MM.1S (cell line): Measurements from ENCODE around the gene MCF2L2.

ENCODE experiments used
- DNase-seq: peaks from one replicate; pipeline ENCODE4 v3.0.0-alpha.2; 2015
- H2AFZ ChIP-seq: fragments of 300-600 bp; sonication (generic); 2 replicates; pipeline ENCODE4 v1.6.0; 2016; ENCODE audit warnings: antibody characterized with exemption, low read length
- H3F3A ChIP-seq: fragments of 300-600 bp; sonication (generic); 2 replicates; pipeline ENCODE4 v1.6.1; 2016; ENCODE audit warnings: mild to moderate bottlenecking, antibody characterized with exemption, low read length, moderate library complexity, mixed read lengths; ENCODE audit not compliant: insufficient read depth
- H3K27ac ChIP-seq: fragments of 300-600 bp; sonication (generic); 2 replicates; pipeline ENCODE4 v1.5.1; 2016; ENCODE audit warnings: mild to moderate bottlenecking, low read length
- H3K27me3 ChIP-seq: fragments of 300-600 bp; sonication (generic); replicated peaks from 2 replicates; pipeline ENCODE4 v1.6.0; 2016; ENCODE audit warnings: low read length; ENCODE audit not compliant: insufficient read depth
- H3K36me3 ChIP-seq: fragments of 300-600 bp; sonication (generic); replicated peaks from 2 replicates; pipeline ENCODE4 v1.6.1; 2016; ENCODE audit warnings: mild to moderate bottlenecking, low read length, mixed read lengths; ENCODE audit not compliant: insufficient read depth
- H3K4me1 ChIP-seq: fragments of 300-600 bp; sonication (generic); 2 replicates; pipeline ENCODE4 v1.6.1; 2016; ENCODE audit warnings: low read length, mixed read lengths
- H3K4me2 ChIP-seq: fragments of 300-600 bp; sonication (generic); 2 replicates; pipeline ENCODE4 v1.6.0; 2016; ENCODE audit warnings: low read depth, low read length
- H3K4me3 ChIP-seq: fragments of 300-600 bp; sonication (generic); 2 replicates; pipeline ENCODE4 v1.5.1; 2016; ENCODE audit warnings: low read length, mixed read lengths
- H3K79me2 ChIP-seq: fragments of 300-600 bp; sonication (generic); 2 replicates; pipeline ENCODE4 v1.6.1; 2016; ENCODE audit warnings: mixed run types, low read length, mixed read lengths
- H3K9ac ChIP-seq: fragments of 300-600 bp; sonication (generic); 2 replicates; pipeline ENCODE4 v1.6.1; 2016; ENCODE audit warnings: low read length, mixed read lengths
- H3K9me2 ChIP-seq: fragments of 300-600 bp; sonication (generic); replicated peaks from 2 replicates; pipeline ENCODE4 v1.6.1; 2016; ENCODE audit warnings: mild to moderate bottlenecking, low read length, mixed read lengths; ENCODE audit not compliant: insufficient read depth
- H3K9me3 ChIP-seq: fragments of 300-600 bp; sonication (generic); replicated peaks from 2 replicates; pipeline ENCODE4 v1.6.1; 2016; ENCODE audit warnings: mild to moderate bottlenecking, low read length, mixed read lengths; ENCODE audit not compliant: insufficient read depth
- H4K20me1 ChIP-seq: fragments of 300-600 bp; sonication (generic); 2 replicates; pipeline ENCODE4 v1.6.1; 2016; ENCODE audit warnings: mild to moderate bottlenecking, low read length, moderate library complexity, mixed read lengths; ENCODE audit not compliant: insufficient read depth
- CTCF ChIP-seq: fragments of 300-600 bp; sonication (generic); IDR thresholded peaks from 2 replicates; pipeline ENCODE4 v1.5.1; 2016; ENCODE audit warnings: antibody characterized with exemption, low read length, mixed read lengths
- EZH2 ChIP-seq: fragments of 300-600 bp; sonication (generic); optimal IDR thresholded peaks from 2 replicates; pipeline ENCODE3; 2017; ENCODE audit warnings: low read depth, mild to moderate bottlenecking, antibody characterized with exemption, low read length, mixed read lengths
- EZH2phosphoT487 ChIP-seq: fragments of 300-600 bp; sonication (generic); IDR thresholded peaks from 2 replicates; pipeline ENCODE4 v1.6.1; 2018; ENCODE audit warnings: antibody characterized with exemption, low read length

MCF2L2 gene

DNA sequence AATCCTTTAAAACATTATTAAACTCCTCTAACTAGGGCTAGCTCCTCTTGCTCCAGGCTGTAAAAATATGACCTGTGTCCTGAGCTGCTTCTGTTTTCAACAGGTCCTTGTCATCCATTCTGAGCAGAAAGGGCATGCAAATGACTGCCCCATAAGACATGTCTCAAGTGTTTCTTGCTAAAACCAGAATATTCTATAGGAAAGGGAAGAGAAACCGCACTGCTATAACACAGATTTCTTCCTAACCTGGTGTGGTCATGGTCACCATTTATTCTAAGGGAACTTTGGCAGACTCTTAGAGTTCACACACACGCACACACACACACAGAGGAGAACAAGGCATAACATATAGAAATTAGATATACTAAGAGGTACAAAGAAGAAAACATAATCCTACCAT lies 209.6 kb downstream of the MCF2L2 start:
- no peak for DNase-seq
- H3K4me2 ChIP-seq: no peak overlapping the region
- H3K9me2 ChIP-seq: no peaks in the 10 kb centered on the region
- H2AFZ ChIP-seq: no peak overlapping the region
- no peaks in the 10 kb centered on the region for H4K20me1 ChIP-seq
- no peaks in the 10 kb centered on the region for H3K4me1 ChIP-seq
- TF ChIP-seq EZH2 (no peak), CTCF (no peak), EZH2phosphoT487 (no peak)
- H3K9me3 ChIP-seq: no peaks in the 10 kb centered on the region
- H3K27ac ChIP-seq: no peak overlapping the region
- H3K36me3 ChIP-seq: no peaks in the 10 kb centered on the region
- no peak overlapping the region for H3K4me3 ChIP-seq
- H3K27me3 ChIP-seq: no peaks in the 10 kb centered on the region
- H3F3A ChIP-seq: no peaks in the 10 kb centered on the region
- no peak overlapping the region for H3K9ac ChIP-seq
- H3K79me2 ChIP-seq: no peaks in the 10 kb centered on the region

- Histone ChIP-seq H3K36me3 (no peaks in the 10 kb centered on the region), H3K9ac (no peak overlapping the region), H3K4me1 (no peaks in the 10 kb centered on the region), H3K9me2 (no peaks in the 10 kb centered on the region), H3K9me3 (no peaks in the 10 kb centered on the region), H3K27me3 (no peaks in the 10 kb centered on the region), H3K27ac (no peak overlapping the region), H3K4me2 (no peak overlapping the region), H3K79me2 (no peaks in the 10 kb centered on the region), H3K4me3 (no peak overlapping the region), H3F3A (no peaks in the 10 kb centered on the region), H4K20me1 (no peaks in the 10 kb centered on the region), H2AFZ (no peak overlapping the region)
- DNase-seq: no peak
- TF ChIP-seq CTCF: no peak
- no peak for TF ChIP-seq EZH2phosphoT487
- TF ChIP-seq EZH2: no peak
Measured at GRCh38 chr3:183217548-183218332, 210.7 kb downstream of the MCF2L2 start.

GRCh38 chr3:183215591-183216202 lies 212.7 kb downstream of the MCF2L2 start:
- no peak for DNase-seq
- Histone ChIP-seq H3K4me1 (no peaks in the 10 kb centered on the region), H4K20me1 (no peaks in the 10 kb centered on the region), H2AFZ (no peak overlapping the region), H3K4me3 (no peak overlapping the region), H3K9ac (no peak overlapping the region), H3K9me3 (no peaks in the 10 kb centered on the region), H3K36me3 (no peaks in the 10 kb centered on the region), H3K27me3 (no peaks in the 10 kb centered on the region), H3K9me2 (no peaks in the 10 kb centered on the region), H3K79me2 (no peaks in the 10 kb centered on the region), H3K4me2 (no peak overlapping the region), H3F3A (no peaks in the 10 kb centered on the region), H3K27ac (no peak overlapping the region)
- no peak for TF ChIP-seq EZH2phosphoT487
- no peak for TF ChIP-seq EZH2
- TF ChIP-seq CTCF: no peak
